Measurements from ENCODE around the gene MIF4GD. TPM values are rescaled to one million over a fixed set of nuclear protein-coding genes. Genes with fewer than 3 reads are reported as not detected.
"Not testable (repeated sequence)": the region's sequence is repeated elsewhere in the genome, so short reads cannot be mapped to it uniquely, and the experiment has no call there.

Gene MIF4GD
- total and polyA plus RNA-seq, 2 experiments from 2014 or later, result 11.3 to 15.9 TPM

DNA sequence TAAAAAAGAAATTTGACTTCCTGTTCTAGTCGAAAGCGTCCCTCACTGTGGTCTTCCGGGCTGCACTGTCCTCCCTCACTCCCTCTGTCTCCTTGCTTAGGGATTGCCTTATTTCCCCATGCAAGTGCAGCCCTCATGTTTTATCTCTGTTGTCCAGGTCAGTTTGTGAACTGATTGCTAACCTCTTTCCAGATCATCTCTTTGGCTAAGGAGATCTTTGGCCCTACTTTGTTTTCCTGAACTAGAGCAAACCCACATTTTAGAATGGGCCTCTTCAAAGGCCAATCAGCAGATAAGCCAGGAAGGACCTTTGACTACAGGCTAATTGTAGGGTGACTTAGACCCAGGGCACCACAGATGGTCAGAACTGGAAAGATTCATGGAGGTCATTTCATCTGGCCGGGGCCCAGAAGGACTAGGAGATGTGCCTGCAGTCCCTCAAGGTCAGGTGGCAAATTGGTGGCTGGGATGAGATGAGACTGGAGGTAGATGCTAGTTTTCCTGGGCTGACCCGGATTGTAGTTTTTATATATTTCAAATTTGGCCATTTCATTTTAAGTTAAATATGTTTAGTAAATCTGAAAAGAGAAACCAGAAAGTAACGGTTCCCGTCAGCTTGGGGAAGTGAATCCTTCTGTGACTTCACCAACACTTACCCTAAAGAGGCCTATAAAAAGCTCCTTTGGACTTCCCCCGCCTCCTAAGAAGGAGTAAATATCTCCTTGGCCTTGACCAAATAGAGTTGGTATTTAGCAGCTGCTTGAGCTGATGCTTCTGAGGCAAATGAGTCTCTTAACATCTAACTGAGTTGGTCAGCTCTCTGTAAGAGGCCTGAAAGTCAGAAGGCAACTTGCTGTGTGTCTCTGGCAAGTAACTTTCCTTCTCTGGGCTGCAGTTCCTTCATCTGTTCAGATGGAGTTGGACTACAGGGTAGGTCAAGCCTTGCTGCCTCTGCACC, 24.4 kb upstream of the MIF4GD start:
- no peaks in the 10 kb centered on the region for H4K20me1 ChIP-seq (replicated peaks; ENCODE audit: insufficient read depth)
- H3K36me3 Mint-ChIP-seq (ENCODE audit: low read depth), result no peaks in the 10 kb centered on the region
- H3K4me1 ChIP-seq (ENCODE audit: insufficient read depth), result no peaks in the 10 kb centered on the region
- no peak overlapping the region for H3K27ac ChIP-seq (ENCODE audit: low read depth)
- no peaks in the 10 kb centered on the region for H3K4me1 Mint-ChIP-seq
- no peak for DNase-seq (ENCODE audit: low spot score)
- no peak overlapping the region for H3K27ac Mint-ChIP-seq
- TF ChIP-seq, protein P1, sequence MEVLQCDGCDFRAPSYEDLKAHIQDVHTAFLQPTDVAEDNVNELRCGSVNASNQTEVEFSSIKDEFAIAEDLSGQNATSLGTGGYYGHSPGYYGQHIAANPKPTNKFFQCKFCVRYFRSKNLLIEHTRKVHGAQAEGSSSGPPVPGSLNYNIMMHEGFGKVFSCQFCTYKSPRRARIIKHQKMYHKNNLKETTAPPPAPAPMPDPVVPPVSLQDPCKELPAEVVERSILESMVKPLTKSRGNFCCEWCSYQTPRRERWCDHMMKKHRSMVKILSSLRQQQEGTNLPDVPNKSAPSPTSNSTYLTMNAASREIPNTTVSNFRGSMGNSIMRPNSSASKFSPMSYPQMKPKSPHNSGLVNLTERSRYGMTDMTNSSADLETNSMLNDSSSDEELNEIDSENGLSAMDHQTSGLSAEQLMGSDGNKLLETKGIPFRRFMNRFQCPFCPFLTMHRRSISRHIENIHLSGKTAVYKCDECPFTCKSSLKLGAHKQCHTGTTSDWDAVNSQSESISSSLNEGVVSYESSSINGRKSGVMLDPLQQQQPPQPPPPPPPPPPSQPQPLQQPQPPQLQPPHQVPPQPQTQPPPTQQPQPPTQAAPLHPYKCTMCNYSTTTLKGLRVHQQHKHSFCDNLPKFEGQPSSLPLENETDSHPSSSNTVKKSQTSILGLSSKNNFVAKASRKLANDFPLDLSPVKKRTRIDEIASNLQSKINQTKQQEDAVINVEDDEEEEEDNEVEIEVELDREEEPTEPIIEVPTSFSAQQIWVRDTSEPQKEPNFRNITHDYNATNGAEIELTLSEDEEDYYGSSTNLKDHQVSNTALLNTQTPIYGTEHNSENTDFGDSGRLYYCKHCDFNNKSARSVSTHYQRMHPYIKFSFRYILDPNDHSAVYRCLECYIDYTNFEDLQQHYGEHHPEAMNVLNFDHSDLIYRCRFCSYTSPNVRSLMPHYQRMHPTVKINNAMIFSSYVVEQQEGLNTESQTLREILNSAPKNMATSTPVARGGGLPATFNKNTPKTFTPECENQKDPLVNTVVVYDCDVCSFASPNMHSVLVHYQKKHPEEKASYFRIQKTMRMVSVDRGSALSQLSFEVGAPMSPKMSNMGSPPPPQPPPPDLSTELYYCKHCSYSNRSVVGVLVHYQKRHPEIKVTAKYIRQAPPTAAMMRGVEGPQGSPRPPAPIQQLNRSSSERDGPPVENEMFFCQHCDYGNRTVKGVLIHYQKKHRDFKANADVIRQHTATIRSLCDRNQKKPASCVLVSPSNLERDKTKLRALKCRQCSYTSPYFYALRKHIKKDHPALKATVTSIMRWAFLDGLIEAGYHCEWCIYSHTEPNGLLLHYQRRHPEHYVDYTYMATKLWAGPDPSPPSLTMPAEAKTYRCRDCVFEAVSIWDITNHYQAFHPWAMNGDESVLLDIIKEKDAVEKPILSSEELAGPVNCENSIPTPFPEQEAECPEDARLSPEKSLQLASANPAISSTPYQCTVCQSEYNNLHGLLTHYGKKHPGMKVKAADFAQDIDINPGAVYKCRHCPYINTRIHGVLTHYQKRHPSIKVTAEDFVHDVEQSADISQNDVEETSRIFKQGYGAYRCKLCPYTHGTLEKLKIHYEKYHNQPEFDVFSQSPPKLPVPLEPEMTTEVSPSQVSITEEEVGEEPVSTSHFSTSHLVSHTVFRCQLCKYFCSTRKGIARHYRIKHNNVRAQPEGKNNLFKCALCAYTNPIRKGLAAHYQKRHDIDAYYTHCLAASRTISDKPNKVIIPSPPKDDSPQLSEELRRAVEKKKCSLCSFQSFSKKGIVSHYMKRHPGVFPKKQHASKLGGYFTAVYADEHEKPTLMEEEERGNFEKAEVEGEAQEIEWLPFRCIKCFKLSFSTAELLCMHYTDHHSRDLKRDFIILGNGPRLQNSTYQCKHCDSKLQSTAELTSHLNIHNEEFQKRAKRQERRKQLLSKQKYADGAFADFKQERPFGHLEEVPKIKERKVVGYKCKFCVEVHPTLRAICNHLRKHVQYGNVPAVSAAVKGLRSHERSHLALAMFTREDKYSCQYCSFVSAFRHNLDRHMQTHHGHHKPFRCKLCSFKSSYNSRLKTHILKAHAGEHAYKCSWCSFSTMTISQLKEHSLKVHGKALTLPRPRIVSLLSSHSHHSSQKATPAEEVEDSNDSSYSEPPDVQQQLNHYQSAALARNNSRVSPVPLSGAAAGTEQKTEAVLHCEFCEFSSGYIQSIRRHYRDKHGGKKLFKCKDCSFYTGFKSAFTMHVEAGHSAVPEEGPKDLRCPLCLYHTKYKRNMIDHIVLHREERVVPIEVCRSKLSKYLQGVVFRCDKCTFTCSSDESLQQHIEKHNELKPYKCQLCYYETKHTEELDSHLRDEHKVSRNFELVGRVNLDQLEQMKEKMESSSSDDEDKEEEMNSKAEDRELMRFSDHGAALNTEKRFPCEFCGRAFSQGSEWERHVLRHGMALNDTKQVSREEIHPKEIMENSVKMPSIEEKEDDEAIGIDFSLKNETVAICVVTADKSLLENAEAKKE (CRISPR knock-in tag; IDR thresholded peaks at IDR 0.05), result no peak
- TF ChIP-seq EZH2 (IDR thresholded peaks at IDR 0.05; ENCODE audit: low read depth, unreplicated experiment), result no peak
- TF ChIP-seq POLR2AphosphoS5 (IDR thresholded peaks at IDR 0.05; ENCODE audit: low read depth), result no peak
- TF ChIP-seq, protein P2, sequence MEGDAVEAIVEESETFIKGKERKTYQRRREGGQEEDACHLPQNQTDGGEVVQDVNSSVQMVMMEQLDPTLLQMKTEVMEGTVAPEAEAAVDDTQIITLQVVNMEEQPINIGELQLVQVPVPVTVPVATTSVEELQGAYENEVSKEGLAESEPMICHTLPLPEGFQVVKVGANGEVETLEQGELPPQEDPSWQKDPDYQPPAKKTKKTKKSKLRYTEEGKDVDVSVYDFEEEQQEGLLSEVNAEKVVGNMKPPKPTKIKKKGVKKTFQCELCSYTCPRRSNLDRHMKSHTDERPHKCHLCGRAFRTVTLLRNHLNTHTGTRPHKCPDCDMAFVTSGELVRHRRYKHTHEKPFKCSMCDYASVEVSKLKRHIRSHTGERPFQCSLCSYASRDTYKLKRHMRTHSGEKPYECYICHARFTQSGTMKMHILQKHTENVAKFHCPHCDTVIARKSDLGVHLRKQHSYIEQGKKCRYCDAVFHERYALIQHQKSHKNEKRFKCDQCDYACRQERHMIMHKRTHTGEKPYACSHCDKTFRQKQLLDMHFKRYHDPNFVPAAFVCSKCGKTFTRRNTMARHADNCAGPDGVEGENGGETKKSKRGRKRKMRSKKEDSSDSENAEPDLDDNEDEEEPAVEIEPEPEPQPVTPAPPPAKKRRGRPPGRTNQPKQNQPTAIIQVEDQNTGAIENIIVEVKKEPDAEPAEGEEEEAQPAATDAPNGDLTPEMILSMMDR (conservative IDR thresholded peaks at IDR 0.05; ENCODE audit: low read depth in 2 of 2), result no peak
- H3F3A ChIP-seq (replicated peaks; ENCODE audit: low read depth), result no peaks in the 10 kb centered on the region
- no peak overlapping the region for H3K4me3 Mint-ChIP-seq
- H3K27me3 ChIP-seq (ENCODE audit: insufficient read depth), result no peaks in the 10 kb centered on the region
- no peaks in the 10 kb centered on the region for H3K9me3 Mint-ChIP-seq
- no peaks in the 10 kb centered on the region for H3K27me3 Mint-ChIP-seq (ENCODE audit: insufficient read depth, low read depth, poor library complexity)
- H3K36me3 ChIP-seq (ENCODE audit: insufficient read depth), result no peaks in the 10 kb centered on the region
- H3K9me2 ChIP-seq (ENCODE audit: insufficient read depth), result no peaks in the 10 kb centered on the region
- H3K4me2 ChIP-seq, result no peak overlapping the region
- no peak overlapping the region for H3K4me3 ChIP-seq
- H2AFZ ChIP-seq, result no peak overlapping the region
- ATAC-seq, result no peak
- H3K79me2 ChIP-seq (replicated peaks; ENCODE audit: insufficient read depth), result no peaks in the 10 kb centered on the region

DNA sequence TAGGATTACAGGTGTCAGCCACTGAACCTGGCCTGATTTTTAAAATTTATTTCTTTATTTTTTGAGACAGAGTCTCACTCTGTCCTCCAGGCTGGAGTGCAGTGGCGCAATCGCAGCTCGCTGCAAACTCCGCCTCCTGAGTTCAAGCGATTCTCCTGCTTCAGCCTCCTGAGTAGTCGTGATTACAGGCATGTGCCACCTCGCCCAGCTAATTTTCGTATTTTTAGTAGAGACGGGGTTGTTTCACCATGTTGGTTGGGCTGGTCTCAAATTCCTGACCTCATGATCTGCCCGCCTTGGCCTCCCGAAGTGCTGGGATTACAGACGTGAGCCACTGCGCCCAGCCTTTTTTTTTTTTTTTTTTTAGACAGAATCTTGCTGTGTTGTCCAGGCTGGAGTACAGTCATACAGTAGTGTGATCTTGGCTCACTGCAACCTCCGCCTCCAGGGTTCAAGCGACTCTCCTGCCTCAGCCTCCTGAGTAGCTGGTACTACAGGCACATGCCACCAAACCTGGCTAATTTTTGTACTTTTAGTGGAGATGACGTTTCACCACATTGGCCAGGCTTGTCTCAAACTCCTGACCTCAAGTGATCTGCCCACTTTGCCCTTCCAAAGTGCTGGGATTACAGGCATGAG, 21.9 kb upstream of the MIF4GD start:
- not testable (repeated sequence) for H3K4me1 ChIP-seq (ENCODE audit: insufficient read depth); H3K27ac ChIP-seq (ENCODE audit: low read depth); H3K27me3 Mint-ChIP-seq (ENCODE audit: insufficient read depth, low read depth, poor library complexity); H2AFZ ChIP-seq; H3F3A ChIP-seq (replicated peaks; ENCODE audit: low read depth); H3K27ac Mint-ChIP-seq; H3K4me2 ChIP-seq; H3K27me3 ChIP-seq (ENCODE audit: insufficient read depth); H3K4me3 Mint-ChIP-seq; H3K4me3 ChIP-seq; H3K9me2 ChIP-seq (ENCODE audit: insufficient read depth); H4K20me1 ChIP-seq (replicated peaks; ENCODE audit: insufficient read depth); ATAC-seq; H3K36me3 ChIP-seq (ENCODE audit: insufficient read depth); H3K4me1 Mint-ChIP-seq; H3K9me3 Mint-ChIP-seq; H3K79me2 ChIP-seq (replicated peaks; ENCODE audit: insufficient read depth); H3K36me3 Mint-ChIP-seq (ENCODE audit: low read depth); DNase-seq (ENCODE audit: low spot score)
